Fibroblast of skin of left quadriceps (primary cell): ENCODE results near the gene SUCLA2.
A peak's percentile ranks its signal among the peaks of the same experiment; 100 is the strongest.
"Not testable (repeated sequence)": the region's sequence is repeated elsewhere in the genome, so short reads cannot be mapped to it uniquely, and the experiment has no call there.

ENCODE experiments used
- DNase-seq, 2 experiments: peaks; one replicate each; pipeline ENCODE4 v3.0.0-alpha.2; 2013; ENCODE audit warnings: low read depth in 2 of 2

Gene SUCLA2

DNA sequence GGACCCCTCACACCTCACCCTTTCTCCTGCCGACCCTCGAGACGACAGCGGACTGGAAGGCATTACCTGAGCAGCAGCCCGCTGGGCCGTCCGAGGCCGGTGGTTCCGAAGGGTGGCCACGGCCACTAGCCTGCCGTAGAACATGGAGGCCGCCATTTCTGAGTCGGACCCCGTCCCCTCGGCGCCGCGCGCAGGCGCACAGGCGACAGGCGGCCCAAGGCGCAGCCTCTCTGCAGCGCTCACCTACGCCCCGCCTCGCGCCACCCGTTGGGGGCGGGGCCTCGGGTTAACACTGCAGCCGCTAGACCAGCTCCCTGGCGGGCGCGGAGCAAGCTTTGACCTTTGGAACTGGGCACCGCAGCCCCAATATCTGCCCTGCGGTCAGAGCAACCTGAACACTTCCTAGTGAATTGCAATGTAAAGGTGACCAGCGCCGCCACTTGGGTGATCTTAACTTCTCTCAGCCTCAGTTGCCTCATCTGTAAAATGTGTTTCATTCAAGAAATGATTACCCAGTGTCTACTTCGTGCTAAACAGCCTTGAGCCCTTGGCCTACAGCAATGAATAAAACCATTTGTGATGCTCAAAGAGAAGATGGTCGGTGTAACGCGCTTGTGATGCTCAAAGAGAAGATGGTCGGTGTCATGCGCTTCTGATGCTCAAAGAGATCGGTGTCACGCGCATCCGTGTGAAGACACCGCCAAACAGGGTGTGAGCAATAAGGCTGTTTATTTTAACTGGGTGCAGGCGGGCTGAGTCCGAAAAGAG lies at the start of gene SUCLA2:
TSS of gene SUCLA2 (minus strand) at position 160 of the 768 bp plus-strand sequence. CDS start at position 156, 4 bp downstream.
- peak; percentile 71 to 75 for DNase-seq

DNA sequence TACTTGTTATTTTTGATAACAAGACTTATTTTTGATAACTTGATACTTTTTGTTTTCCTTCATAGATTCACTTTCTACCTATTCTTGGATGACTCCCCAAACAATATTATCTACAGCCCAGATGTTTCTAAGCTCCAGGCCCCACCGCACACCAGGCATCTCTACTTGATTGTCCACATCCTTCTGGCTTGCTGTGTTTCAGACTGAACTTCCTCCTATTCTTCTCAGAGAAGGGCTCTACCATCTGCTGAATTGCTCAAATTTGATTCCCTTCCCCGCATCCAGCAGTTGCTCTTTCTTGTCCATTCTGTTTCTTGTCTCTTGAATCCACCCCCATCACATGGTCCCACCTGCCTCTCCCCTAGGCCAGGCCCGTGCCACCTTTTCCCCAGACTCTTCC lies 49.5 kb upstream of the SUCLA2 start:
- DNase-seq, result no peak

DNA sequence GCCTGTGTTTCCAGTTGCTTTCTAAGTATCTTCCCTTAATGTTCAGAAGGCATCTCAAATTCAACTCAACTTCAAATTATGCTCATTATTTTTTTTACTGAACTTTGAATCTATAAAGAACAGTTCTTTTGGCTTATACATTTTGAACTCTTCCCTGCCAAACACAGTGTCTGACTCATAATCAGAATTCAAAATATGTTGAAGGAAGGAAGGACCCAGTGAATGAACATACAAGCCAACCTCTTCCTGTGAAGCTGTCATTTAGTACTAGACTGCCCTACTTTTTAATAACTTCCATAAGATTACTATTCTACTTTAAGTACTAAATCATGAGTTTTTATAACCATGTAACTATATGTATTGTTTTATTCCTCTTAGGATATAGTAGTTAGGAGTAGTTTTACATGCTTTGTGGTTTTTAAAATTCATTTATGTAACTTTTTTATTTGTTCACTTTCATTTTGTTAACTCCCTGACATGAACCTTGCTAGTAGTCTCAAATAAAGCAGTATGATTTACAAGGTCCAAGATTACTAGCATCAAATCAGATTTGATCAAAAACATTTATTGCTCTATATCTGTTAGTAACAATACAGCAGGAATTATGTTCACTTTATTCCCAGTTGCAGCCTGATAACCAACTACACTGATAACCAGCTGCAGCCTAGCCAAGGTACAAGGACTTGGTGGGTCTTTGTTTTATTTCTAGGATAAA lies 42.9 kb upstream of the SUCLA2 start:
- DNase-seq, result peak; percentile 37 to 42

GRCh38 chr13:48042894-48043293 lies 41.8 kb upstream of the SUCLA2 start:
- no peak for DNase-seq

GRCh38 chr13:48040896-48041295 lies 39.8 kb upstream of the SUCLA2 start:
- DNase-seq, result peak; percentile 6 to 14

- no peak for DNase-seq
These were observed 39.0 kb upstream of the SUCLA2 start for GRCh38 chr13:48040049-48040448.

GRCh38 chr13:48038761-48039160 lies 37.7 kb upstream of the SUCLA2 start:
- no peak for DNase-seq

GRCh38 chr13:48037346-48038173 lies 36.5 kb upstream of the SUCLA2 start, which contains the start of gene NUDT15:
TSS of gene NUDT15 (plus strand) at chr13:48037726. CDS start at chr13:48037747, 21 bp downstream.
- DNase-seq, result peak; percentile 92 to 93

GRCh38 chr13:48029859-48030258 lies 28.8 kb upstream of the SUCLA2 start:
- DNase-seq, result no peak

GRCh38 chr13:48028066-48028465 lies 27.0 kb upstream of the SUCLA2 start:
- no peak for DNase-seq

- DNase-seq, result no peak
These were observed 18.7 kb upstream of the SUCLA2 start for GRCh38 chr13:48019796-48020195.

- DNase-seq, result no peak
These were observed 17.6 kb upstream of the SUCLA2 start for GRCh38 chr13:48018637-48019036.

DNA sequence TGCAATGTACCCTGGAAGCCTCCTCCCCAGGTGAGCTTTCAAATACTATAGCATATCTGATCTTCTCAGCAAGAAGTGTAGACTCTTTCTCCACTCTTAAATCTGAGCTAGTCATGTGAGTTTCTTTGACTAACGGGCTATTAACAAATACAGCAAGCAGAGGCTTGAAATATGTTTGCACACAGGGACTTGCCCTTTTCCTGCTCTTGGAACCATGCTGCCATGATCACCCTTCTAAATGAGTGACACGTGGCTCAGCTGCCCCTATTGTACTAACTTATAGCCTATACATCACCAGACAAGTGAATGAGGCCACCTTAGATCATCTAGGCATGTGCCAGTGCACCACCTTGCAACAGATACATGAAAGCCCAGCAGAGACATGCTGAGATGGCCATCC lies 13.3 kb upstream of the SUCLA2 start:
- DNase-seq, result no peak

DNA sequence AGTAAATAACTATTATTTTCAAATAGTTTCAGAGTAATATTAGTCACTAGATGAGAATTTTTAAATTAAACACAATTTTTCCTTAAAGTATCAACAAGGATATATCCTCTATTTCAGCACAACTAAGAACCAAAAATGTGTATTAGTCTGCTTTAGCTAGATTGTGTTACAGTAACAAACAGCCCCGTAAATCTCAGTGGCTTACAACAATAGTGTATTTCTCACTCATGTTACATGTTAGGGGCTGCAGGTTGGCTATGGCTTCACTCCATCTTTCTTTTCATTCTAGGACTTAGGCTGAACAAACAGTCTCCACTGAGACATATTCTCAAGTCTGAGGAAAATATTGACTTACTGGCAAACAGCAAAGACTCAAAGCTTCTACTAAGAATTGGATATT lies 11.6 kb upstream of the SUCLA2 start:
- DNase-seq, result no peak

- DNase-seq, result no peak
These were observed 9.6 kb upstream of the SUCLA2 start for GRCh38 chr13:48010698-48011097.

DNA sequence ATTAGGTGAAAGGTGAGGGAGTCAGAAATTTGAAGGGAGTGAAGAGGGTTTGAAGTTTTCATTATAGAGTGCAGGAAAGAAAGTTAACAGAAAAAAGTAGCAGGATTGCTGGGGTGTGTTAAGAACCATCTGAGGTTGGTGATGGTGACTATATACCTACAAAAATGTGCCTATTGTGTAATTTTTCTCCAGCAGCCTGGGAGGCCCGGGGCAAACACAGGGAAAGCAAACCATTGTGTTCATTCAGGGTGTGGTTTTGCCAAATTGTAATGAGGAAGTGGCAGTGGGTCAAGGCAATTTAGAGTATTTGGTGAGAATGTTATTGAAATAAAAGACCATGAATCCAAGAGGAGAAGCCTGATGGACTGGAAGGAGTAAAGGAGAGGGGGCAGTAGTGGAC lies 8.2 kb upstream of the SUCLA2 start:
- peak; percentile 56 to 59 for DNase-seq

DNA sequence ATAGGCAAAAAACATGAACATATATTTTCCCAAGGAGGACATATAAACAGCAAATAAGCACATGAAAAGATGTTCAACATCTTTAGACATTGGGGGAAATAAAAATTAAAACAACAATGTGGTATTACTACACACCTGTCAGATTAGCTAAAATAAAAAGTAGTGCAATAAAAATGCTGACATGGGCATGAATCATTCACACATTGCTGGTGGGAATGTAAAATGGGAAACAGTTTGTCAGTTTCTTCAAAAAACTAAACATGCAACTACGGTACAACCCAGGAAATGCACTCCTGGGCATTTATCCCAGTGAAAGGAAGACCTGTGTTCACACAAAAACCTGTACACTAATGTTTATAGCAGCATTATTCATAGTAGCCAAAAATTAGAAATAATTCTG lies 5.3 kb upstream of the SUCLA2 start:
- no peak for DNase-seq

GRCh38 chr13:48004201-48004600 lies 3.1 kb upstream of the SUCLA2 start:
- DNase-seq, result no peak

DNA sequence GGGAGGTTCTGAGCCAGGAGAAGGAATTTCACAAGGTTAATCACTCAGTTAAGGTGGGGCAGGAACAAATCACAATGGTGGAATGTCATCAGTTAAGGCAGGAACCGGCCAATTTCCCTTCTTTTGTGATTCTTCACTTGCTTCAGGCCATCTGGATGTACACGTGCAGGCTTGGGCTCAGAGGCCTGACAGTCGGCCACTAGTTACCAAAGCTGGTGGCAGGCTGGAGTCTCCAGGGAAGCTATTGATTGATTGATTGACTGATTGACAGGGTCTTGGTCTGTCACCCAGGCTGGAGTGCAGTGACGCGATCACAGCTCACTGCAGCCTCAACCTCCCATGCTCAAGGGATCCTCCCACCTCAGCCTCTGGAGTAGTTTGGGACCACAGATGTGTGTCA lies 926 bp upstream of the SUCLA2 start:
- DNase-seq, result not testable (repeated sequence)

- no peak for DNase-seq
These were observed 437 bp downstream of the SUCLA2 start for GRCh38 chr13:48000559-48001113.

DNA sequence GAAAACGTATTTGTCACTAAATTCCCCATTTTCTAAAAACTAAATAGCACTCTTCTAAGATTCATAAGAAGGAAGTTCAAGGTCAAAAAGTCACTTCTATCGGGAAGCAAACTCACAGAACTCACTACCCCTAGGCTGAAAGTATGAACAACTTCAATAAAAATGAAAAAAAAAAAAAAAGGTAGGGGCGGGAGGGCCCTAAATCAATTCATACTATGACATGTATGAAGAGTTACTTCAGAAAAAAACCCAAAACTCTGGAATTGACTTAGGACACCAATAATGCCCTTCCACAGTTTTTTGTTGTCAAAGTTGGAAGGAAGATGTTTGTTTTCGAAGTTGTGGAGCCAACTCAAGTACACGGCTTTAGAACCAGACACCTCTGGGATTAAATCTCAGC lies 1.1 kb downstream of the SUCLA2 start:
- no peak for DNase-seq

- no peak for DNase-seq
These were observed 3.7 kb downstream of the SUCLA2 start for GRCh38 chr13:47997384-47997783.
